Non-pigmented ciliary epithelial cell (primary cell): Measurements from ENCODE around the gene CD1E.
"Not testable (repeated sequence)": the region's sequence is repeated elsewhere in the genome, so short reads cannot be mapped to it uniquely, and the experiment has no call there.

Experiments used
- DNase-seq: peaks from one replicate; pipeline ENCODE4 v3.0.0-alpha.2; 2010; ENCODE audit warnings: low read depth

CD1E gene

GRCh38 chr1:158362941-158363340 is 9.2 kb downstream of the CD1E start:
- no peak for DNase-seq

- no peak for DNase-seq
Measured at GRCh38 chr1:158366783-158367182, 13.1 kb downstream of the CD1E start.

- no peak for DNase-seq
Measured at GRCh38 chr1:158371188-158371953, 17.7 kb downstream of the CD1E start.

GRCh38 chr1:158374101-158374500 is 20.4 kb downstream of the CD1E start:
- not testable (repeated sequence) for DNase-seq

- DNase-seq = no peak
Measured at GRCh38 chr1:158374860-158375259, 21.2 kb downstream of the CD1E start.

GRCh38 chr1:158390331-158390730 is 36.6 kb downstream of the CD1E start:
- no peak for DNase-seq

- no peak for DNase-seq
Measured at GRCh38 chr1:158391099-158391498, 37.4 kb downstream of the CD1E start.

- no peak for DNase-seq
Measured at GRCh38 chr1:158393476-158393875, 39.8 kb downstream of the CD1E start.

- DNase-seq = no peak
Measured at GRCh38 chr1:158396646-158397045, 43.0 kb downstream of the CD1E start.

- no peak for DNase-seq
Measured at GRCh38 chr1:158398818-158399514, 45.3 kb downstream of the CD1E start, which contains the start of gene OR10T2. OR10T2 (minus strand) TSS chr1:158399466; CDS start chr1:158399466, 0 bp downstream.

GRCh38 chr1:158400871-158401270 is 47.2 kb downstream of the CD1E start:
- no peak for DNase-seq

- DNase-seq = no peak
Measured at GRCh38 chr1:158407092-158407491, 53.4 kb downstream of the CD1E start.
